ENCODE data around the gene TMBIM6. TPM values are rescaled to one million over a fixed set of nuclear protein-coding genes. Genes with fewer than 3 reads are reported as not detected.

TMBIM6 gene
- total and polyA plus RNA-seq, 9 of the 15 experiments (the other 6 are each of a cell fraction or from before 2014, with no cell fraction given), result 147 to 1,288 (median 352) TPM

- TF ChIP-seq REST (IDR thresholded peaks at IDR 0.05; ENCODE audit: borderline replicate concordance) (peak; percentile 64; the same call in 1 of the 2 replicates), REST (CRISPR knock-in tag; IDR thresholded peaks at IDR 0.05; ENCODE audit: low read depth) (no peak), RCOR1 (IDR thresholded peaks at IDR 0.05; ENCODE audit: borderline replicate concordance in 1 of 2, low read depth in 2 of 2, low read length in 2 of 2) (peak in 1 of 2 experiments; percentile 46; a peak in 1 of 4 replicates), MYC (IDR thresholded peaks at IDR 0.05; ENCODE audit: low read depth, low read length) (peak; percentile 33; the same call in 1 of the 2 replicates), MYC (CRISPR knock-in tag; IDR thresholded peaks at IDR 0.05; ENCODE audit: borderline replicate concordance, low read depth) (no peak), FIP1L1 (IDR thresholded peaks at IDR 0.05; ENCODE audit: low read depth, low read length, poor library complexity, severe bottlenecking) (no peak), ZEB2 (IDR thresholded peaks at IDR 0.05) (peak; percentile 57; the same call in 1 of the 2 replicates), CBX1 (IDR thresholded peaks at IDR 0.05; ENCODE audit: low read depth) (no peak)
- TF ChIP-seq, protein P1, sequence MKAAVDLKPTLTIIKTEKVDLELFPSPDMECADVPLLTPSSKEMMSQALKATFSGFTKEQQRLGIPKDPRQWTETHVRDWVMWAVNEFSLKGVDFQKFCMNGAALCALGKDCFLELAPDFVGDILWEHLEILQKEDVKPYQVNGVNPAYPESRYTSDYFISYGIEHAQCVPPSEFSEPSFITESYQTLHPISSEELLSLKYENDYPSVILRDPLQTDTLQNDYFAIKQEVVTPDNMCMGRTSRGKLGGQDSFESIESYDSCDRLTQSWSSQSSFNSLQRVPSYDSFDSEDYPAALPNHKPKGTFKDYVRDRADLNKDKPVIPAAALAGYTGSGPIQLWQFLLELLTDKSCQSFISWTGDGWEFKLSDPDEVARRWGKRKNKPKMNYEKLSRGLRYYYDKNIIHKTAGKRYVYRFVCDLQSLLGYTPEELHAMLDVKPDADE (conservative IDR thresholded peaks at IDR 0.05; ENCODE audit: control insufficient read depth, low read depth, low read length), result no peak
- TF ChIP-seq, protein P2, sequence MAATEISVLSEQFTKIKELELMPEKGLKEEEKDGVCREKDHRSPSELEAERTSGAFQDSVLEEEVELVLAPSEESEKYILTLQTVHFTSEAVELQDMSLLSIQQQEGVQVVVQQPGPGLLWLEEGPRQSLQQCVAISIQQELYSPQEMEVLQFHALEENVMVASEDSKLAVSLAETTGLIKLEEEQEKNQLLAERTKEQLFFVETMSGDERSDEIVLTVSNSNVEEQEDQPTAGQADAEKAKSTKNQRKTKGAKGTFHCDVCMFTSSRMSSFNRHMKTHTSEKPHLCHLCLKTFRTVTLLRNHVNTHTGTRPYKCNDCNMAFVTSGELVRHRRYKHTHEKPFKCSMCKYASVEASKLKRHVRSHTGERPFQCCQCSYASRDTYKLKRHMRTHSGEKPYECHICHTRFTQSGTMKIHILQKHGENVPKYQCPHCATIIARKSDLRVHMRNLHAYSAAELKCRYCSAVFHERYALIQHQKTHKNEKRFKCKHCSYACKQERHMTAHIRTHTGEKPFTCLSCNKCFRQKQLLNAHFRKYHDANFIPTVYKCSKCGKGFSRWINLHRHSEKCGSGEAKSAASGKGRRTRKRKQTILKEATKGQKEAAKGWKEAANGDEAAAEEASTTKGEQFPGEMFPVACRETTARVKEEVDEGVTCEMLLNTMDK (IDR thresholded peaks at IDR 0.05; ENCODE audit: borderline replicate concordance, insufficient read depth, low read depth, low read length, poor library complexity, severe bottlenecking), result peak; percentile 76
- TF ChIP-seq, protein P3, sequence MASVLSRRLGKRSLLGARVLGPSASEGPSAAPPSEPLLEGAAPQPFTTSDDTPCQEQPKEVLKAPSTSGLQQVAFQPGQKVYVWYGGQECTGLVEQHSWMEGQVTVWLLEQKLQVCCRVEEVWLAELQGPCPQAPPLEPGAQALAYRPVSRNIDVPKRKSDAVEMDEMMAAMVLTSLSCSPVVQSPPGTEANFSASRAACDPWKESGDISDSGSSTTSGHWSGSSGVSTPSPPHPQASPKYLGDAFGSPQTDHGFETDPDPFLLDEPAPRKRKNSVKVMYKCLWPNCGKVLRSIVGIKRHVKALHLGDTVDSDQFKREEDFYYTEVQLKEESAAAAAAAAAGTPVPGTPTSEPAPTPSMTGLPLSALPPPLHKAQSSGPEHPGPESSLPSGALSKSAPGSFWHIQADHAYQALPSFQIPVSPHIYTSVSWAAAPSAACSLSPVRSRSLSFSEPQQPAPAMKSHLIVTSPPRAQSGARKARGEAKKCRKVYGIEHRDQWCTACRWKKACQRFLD (CRISPR knock-in tag; IDR thresholded peaks at IDR 0.05), result no peak
These were observed 36.7 kb downstream of the TMBIM6 start (continued) for GRCh38 chr12:49777800-49778748.

All from K562 (cell line).